Panc1 (cell line): ENCODE results near the gene TAS2R41. TPM values are rescaled to one million over a fixed set of nuclear protein-coding genes. Genes with fewer than 3 reads are reported as not detected.

Experiments
- total RNA-seq: library from RNA; stranded (reverse); gene quantifications from one replicate; pipeline ENCODE4 v1.2.1, GENCODE V29; 2021; ENCODE audit not compliant: unreplicated experiment

The TAS2R41 gene
- total RNA-seq, 1 experiment from 2014 or later: not detected

Other genes with a start within 250 kb of the TAS2R41 start
- 100 TPM for gene GSTK1, start 214.4 kb upstream of the TAS2R41 start, total RNA-seq
- gene TMEM139, start 192.9 kb upstream of the TAS2R41 start, total RNA-seq: 2.0 TPM
- gene CASP2, start 189.5 kb upstream of the TAS2R41 start, total RNA-seq: 47.4 TPM
- 0.15 TPM for gene CLCN1, start 161.8 kb upstream of the TAS2R41 start, total RNA-seq
- 1.5 TPM for gene FAM131B, start 115.2 kb upstream of the TAS2R41 start, total RNA-seq
- 169 TPM for gene ZYX, start 96.5 kb upstream of the TAS2R41 start, total RNA-seq
- gene EPHA1, start 69.0 kb upstream of the TAS2R41 start, total RNA-seq: 0.39 TPM
- gene TAS2R60, start 34.4 kb upstream of the TAS2R41 start, total RNA-seq: not detected
- gene CTAGE15, start 93.9 kb downstream of the TAS2R41 start, total RNA-seq: 0.46 TPM
- gene TCAF2, start 143.1 kb downstream of the TAS2R41 start, total RNA-seq: 0.28 TPM